Subcutaneous adipose tissue (tissue), 4 donors: ENCODE data around the gene RAB40B. TPM values are rescaled to one million over a fixed set of nuclear protein-coding genes. Genes with fewer than 3 reads are reported as not detected.

Source experiments
- CTCF ChIP-seq: fragments of 450-650 bp; IDR thresholded peaks from one replicate; pipeline ENCODE4 v1.5.1; 2016; ENCODE audit warnings: low read depth, mild to moderate bottlenecking, control low read depth, antibody characterized with exemption, moderate library complexity
- total RNA-seq, 4 donors: library from RNA; depleted of rRNA; stranded (reverse); fragments of >200 nt; gene quantifications; one replicate each; pipeline ENCODE4 v1.1.0, GENCODE V29; 2016

The RAB40B gene
- total RNA-seq, 4 donors from 2014 or later = 6.5 to 26.0 (median 8.5) TPM

GRCh38 chr17:82666931-82667667 lies 31.4 kb downstream of the RAB40B start:
- no peak for TF ChIP-seq CTCF

- no peak for TF ChIP-seq CTCF
Measured at GRCh38 chr17:82665891-82666290, 32.6 kb downstream of the RAB40B start.

- TF ChIP-seq CTCF = no peak
Measured at GRCh38 chr17:82665217-82665616, 33.3 kb downstream of the RAB40B start.

- no peak for TF ChIP-seq CTCF
Measured at GRCh38 chr17:82664701-82665182, 33.8 kb downstream of the RAB40B start.

- no peak for TF ChIP-seq CTCF
Measured at GRCh38 chr17:82664276-82664575, 34.3 kb downstream of the RAB40B start.

GRCh38 chr17:82663381-82664275 lies 34.9 kb downstream of the RAB40B start:
- TF ChIP-seq CTCF = no peak

- no peak for TF ChIP-seq CTCF
Measured at GRCh38 chr17:82662711-82663261, 35.7 kb downstream of the RAB40B start.
